ENCODE data around the gene TRIM14.
"Not testable (repeated sequence)": the region's sequence is repeated elsewhere in the genome, so short reads cannot be mapped to it uniquely, and the experiment has no call there.

TRIM14 gene

GRCh38 chr9:98124637-98125426 is 5.8 kb upstream of the TRIM14 start (continued):
- TF ChIP-seq ZNF280C (tag by site-specific recombination; IDR thresholded peaks at IDR 0.05) (no peak), BCL6B (tag by site-specific recombination; IDR thresholded peaks at IDR 0.05) (no peak), ZNF133 (tag by site-specific recombination; IDR thresholded peaks at IDR 0.05) (no peak), PRDM1 (tag by site-specific recombination; IDR thresholded peaks at IDR 0.05) (no peak), ZNF658 (tag by site-specific recombination; IDR thresholded peaks at IDR 0.05) (no peak)

- POLR2A ChIA-PET; CTCF ChIA-PET; H3K27ac ChIP-seq (ENCODE audit: extremely low read depth, low read depth, low read length): not testable (repeated sequence)
Observed at GRCh38 chr9:98124091-98124490, 5.1 kb upstream of the TRIM14 start.

GRCh38 chr9:98121058-98121457 is 2.0 kb upstream of the TRIM14 start:
- H3K36me3 ChIP-seq (ENCODE audit: control insufficient read depth in 2 of 2, insufficient read depth in 1 of 2, low read length in 2 of 2), result peaks cover 0 to 5% of the 10 kb centered on the region in 2 experiments; a peak in 1 of 3 replicates
- CTCF ChIA-PET, result interaction anchor here (0.5 to 1.5 kb wide), 7 partner anchors 47 to 659 kb away, joined by 3 to 4 read pairs (median 3); no protein-coding TSS in a partner anchor
- no peaks in the 10 kb centered on the region for H3K9me3 ChIP-seq (ENCODE audit: control insufficient read depth, insufficient read depth, low read depth, low read length)
- no peak overlapping the region for H3K4me3 ChIP-seq (ENCODE audit: low read depth, low read length)
- POLR2A ChIA-PET, result interaction anchor here (1.9 kb wide), 1 partner anchor 65 kb away, joined by 5 read pairs; the partner anchor contains the start of gene NANS
- TF ChIP-seq ZNF2 (tag by site-specific recombination; IDR thresholded peaks at IDR 0.05) (no peak), ZBTB7A (tag by site-specific recombination; IDR thresholded peaks at IDR 0.05; ENCODE audit: low read depth) (no peak), ZNF23 (tag by site-specific recombination; IDR thresholded peaks at IDR 0.05; ENCODE audit: borderline replicate concordance) (no peak), BCL6B (tag by site-specific recombination; IDR thresholded peaks at IDR 0.05) (no peak)
- H3K27ac ChIP-seq (ENCODE audit: extremely low read depth, low read depth, low read length), result no peak overlapping the region
- no peaks in the 10 kb centered on the region for H3K4me1 ChIP-seq (ENCODE audit: control insufficient read depth, insufficient read depth, low read length)

More at GRCh38 chr9:98124091-98124490, 5.1 kb upstream of the TRIM14 start:
- peaks cover 0 to 16% of the 10 kb centered on the region in 2 experiments; a peak in 1 of 3 replicates for H3K36me3 ChIP-seq (ENCODE audit: control insufficient read depth in 2 of 2, insufficient read depth in 1 of 2, low read length in 2 of 2)
- H3K4me1 ChIP-seq (ENCODE audit: control insufficient read depth, insufficient read depth, low read length); H3K4me3 ChIP-seq (ENCODE audit: low read depth, low read length); H3K9me3 ChIP-seq (ENCODE audit: control insufficient read depth, insufficient read depth, low read depth, low read length): not testable (repeated sequence)

GRCh38 chr9:98120476-98120875 is 1.5 kb upstream of the TRIM14 start:
- Histone ChIP-seq H3K4me3 (ENCODE audit: low read depth, low read length) (no peak overlapping the region), H3K9me3 (ENCODE audit: control insufficient read depth, insufficient read depth, low read depth, low read length) (no peaks in the 10 kb centered on the region), H3K36me3 (ENCODE audit: control insufficient read depth in 2 of 2, insufficient read depth in 1 of 2, low read length in 2 of 2) (peaks cover 0 to 5% of the 10 kb centered on the region in 2 experiments; a peak in 2 of 3 replicates), H3K4me1 (ENCODE audit: control insufficient read depth, insufficient read depth, low read length) (no peaks in the 10 kb centered on the region), H3K27ac (ENCODE audit: extremely low read depth, low read depth, low read length) (no peak overlapping the region)
- ChIA-PET CTCF (interaction anchor here (0.6 to 1.5 kb wide), 7 partner anchors 9 to 660 kb away, joined by 3 to 4 read pairs (median 3); no protein-coding TSS in a partner anchor), POLR2A (interaction anchor here (0.6 kb wide), 1 partner anchor 327 kb away, joined by 3 read pairs; no protein-coding TSS in a partner anchor)
- TF ChIP-seq AEBP2 (tag by site-specific recombination; IDR thresholded peaks at IDR 0.05; ENCODE audit: borderline replicate concordance) (no peak), ZNF394 (tag by site-specific recombination; IDR thresholded peaks at IDR 0.05; ENCODE audit: borderline replicate concordance) (0 out of 2 replicates have a peak, but pooled peaks have one; percentile 19)
